HG02938 (cell line): Measurements from ENCODE around the gene GCK.

Experiments
- ATAC-seq: cut with Tn5 transposase; IDR thresholded peaks from one replicate; pipeline ENCODE4 v1.9.1; 2021; ENCODE audit warnings: mild to moderate bottlenecking, moderate library complexity; ENCODE audit not compliant: unreplicated experiment

Gene GCK

GRCh38 chr7:44108768-44109750 is 80.2 kb downstream of the GCK start:
- ATAC-seq = no peak

DNA sequence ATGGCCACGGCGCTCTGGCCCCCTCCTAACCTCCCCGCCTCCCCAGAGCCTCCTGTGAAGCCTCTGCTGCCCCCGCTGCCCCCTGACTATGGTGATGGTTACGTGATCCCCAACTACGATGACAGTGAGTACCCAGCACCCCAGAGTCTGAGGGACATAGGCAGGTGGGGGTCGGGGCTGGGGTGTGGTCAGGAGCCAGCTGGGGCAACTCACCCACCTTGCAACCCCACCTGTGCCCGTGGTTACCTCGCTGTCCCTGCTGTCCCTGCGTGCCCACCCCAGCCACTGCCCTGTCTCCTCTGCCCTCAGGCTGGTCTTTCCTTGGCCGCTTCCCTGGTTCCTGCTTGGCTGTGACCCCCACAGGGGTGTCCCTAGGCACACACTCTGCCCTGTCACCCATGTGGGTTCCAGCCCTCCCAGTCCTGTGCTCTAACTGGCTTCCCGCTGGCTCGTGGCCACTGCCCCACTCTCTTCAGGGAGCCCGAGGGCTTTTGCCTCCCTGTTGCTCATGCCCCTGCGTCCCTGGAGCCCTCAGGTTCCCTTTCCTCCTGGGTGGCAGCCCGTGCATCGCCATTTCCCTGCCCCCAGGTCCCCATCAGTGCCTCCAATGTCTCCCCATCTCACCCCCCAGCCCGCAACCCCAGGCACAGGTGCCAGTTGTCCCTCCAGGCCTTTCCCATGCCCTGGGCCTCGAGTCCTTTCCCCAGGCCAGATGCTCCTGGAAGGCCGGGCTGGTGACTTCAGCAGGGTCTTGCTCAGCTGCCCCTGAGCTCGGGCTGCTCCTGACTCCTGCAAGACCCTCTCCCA is 81.1 kb downstream of the GCK start:
- no peak for ATAC-seq

DNA sequence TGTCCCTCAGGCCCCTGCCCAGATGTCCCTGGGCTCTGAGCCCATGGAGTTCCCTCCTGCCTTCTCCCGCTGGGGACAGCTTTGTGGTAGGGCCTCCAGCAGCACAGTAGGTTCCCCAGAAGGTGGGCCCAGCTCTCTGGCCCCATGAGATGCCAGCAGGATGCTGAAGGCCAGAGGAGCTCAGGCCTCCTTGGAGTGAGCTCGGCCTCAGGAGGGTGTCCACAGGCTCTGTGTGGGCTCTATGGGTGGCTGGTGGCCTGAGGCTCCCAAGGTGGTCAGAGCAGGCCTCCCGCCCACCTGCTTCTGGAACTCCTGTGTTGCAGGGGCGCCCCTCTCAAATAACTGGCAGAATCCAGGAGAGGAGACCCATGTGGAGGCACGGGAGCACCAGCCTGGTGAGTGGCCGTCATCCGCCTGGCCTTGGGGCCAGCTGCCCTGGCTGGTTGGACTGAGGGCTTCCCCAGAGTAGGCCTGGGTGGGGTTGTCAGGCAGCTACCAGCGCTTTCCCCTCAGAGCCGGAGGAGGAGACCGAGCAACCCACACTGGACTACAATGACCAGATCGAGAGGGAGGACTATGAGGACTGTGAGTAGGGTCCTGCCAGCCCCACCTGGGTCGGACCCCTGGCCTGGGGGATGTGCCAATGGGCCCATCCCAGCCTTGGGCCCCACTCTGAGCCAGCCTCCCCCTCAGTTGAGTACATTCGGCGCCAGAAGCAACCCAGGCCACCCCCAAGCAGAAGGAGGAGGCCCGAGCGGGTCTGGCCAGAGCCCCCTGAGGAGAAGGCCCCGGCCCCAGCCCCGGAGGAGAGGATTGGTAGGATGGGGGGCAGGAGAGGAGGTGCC is 81.9 kb downstream of the GCK start:
- ATAC-seq = no peak

GRCh38 chr7:44106311-44107065 is 82.8 kb downstream of the GCK start:
- ATAC-seq = no peak

GRCh38 chr7:44105832-44106231 is 83.4 kb downstream of the GCK start:
- ATAC-seq = no peak

DNA sequence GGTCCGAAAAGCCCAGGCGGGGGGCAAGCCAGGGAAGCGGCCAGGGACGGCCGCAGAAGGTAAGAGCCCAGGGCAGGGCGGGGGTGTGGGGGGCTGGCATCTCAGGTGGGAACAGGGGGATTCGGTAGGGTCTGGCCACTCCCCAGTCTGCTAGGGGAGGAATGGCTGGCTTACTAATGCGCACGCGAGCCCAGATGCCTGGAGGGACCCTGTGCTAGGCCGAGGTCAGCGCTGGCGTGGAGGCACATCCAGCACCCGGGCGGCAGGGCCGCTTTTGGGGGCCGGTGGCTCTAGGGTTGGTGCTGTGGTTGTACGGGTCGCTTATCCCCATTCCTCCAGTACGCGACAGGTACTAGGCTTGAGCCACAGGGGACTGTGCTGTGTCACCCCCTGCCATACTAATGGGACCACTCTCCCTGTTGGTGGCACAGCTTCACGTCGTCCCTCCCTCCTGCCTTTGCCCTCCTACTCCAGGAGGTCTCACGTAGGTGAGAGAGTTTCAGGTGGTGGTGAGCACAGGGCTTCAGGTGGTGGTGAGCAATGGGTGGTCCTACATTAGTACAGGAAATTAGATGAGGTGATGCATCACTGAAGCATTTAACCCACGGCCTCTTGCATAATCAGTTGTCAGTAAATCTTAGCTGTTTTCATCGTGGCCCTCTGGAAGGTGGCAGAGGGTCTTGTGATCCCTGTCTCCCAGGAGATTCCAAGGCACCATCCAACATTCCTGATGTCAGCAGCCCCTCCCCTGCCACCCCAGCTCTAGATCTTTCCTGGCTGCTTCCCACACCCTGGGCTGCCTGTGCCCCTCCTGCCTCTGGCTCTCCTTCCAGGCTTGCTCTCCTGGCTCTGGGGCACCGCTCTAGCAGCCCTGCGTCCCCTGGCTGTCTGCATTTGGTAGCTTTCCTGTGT is 84.1 kb downstream of the GCK start:
- no peak for ATAC-seq

GRCh38 chr7:44103923-44104859 is 85.0 kb downstream of the GCK start, which contains the start of gene AEBP1:
Gene AEBP1 (plus strand): TSS chr7:44104345. CDS start chr7:44104666, 321 bp downstream.
- no peak for ATAC-seq

- no peak for ATAC-seq
Observed at GRCh38 chr7:44103566-44103922, 85.7 kb downstream of the GCK start.

DNA sequence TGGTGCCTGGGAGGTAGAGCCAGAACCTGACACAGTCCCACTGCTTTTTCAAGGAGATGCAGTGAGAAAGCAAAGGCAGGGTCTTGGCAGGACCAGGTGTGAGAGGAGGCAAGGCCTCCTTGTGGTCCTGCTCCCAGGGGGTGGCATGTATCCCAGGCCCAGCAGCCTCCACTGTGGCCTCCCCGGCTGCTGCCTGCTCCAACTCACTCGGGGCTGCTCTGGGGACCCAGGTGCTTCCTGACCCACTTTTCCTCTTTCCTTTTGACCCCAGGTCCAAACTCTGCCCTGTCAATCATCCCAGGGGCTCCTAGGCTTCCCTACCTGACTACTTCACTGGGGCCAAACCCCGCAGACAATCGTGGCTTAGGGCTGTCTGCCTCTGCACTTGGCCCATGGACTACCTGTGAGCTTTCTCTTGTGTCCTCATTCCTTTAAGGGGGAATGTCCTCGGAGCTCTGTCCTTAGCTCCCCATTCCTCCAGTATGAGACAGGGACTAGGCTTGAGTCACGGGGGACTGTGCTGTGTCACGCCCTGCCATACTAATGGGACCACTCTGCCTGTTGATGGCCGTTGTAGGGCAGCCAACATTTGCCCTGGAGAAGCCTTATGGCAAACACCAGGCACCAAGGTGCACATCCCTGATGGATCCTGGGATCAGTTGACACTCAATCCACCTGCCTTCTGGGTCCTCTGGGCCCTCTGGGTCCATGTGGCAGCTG is 86.2 kb downstream of the GCK start:
- no peak for ATAC-seq

DNA sequence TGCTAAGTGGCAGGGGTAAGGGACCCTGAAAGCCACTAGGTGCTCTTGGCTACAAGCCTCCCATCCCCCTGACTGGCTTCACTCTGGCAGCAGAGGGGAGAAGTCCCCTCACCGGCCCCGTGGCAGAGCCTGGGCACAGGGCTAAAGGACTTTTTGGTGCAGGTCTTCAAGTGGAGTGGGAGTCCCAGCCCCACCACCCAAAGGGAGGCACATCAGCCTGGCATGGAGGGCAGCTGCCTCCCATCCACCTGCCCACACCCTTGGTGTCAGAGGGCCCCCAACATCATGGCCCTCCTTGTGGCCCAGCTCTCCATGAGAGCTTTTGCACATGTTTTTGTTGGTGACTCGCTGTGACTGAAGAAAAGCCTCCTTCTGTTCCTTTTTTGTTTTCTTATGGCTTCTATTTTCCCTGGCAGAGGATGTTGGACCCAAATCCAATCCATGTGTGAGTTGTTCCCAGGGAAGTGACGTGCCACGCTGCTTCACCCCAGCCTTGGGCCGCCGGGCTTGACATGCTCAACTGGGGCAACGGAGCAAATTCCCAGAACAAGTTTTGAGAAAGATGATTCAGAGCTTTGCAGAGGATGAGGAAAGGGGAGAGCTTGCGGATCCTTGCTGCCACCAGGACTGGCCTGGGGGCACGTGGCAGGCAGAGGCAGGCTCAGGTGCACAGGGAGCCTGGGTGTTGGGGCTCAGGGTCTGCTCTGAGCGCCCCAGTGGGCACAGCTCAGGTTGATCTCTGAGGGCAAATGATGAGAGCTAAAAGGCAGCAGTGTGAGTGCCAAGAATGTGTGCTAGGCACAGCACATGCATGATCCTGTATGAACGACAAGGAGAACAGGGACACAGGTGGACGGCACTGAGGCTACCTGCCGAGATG is 87.0 kb downstream of the GCK start:
- ATAC-seq = no peak

DNA sequence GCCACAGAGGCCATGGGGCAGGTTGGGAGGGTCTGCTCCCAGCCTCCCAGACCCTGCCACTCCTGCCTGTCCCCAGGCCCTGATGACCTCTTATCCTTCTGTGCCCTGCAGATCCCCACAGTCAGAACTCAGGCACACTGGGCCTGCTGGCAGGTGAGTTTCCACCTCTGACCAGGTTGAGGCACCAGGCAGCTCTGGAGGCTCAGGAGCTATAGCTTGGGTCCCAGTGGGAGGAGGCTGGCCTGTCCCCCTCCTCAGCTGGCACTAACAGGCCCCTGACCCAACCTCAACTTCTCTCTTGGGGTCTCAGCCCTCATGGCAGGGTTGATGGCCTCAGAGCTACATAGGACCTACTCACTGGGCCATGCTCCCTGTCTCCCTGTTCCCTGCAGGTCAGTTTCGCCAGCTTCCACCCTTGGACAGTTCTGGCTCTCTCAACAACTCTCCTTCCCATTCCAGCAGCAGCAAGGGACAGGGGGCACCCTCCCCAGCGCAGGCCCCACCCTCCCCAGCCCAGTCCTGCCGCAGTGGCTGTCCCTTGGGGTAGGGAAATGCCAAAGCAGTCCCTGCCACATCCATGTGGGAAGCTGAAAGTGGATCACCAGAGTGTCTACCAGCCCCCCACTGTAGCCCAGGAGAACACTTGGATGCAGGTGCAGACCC is 87.8 kb downstream of the GCK start:
- no peak for ATAC-seq

DNA sequence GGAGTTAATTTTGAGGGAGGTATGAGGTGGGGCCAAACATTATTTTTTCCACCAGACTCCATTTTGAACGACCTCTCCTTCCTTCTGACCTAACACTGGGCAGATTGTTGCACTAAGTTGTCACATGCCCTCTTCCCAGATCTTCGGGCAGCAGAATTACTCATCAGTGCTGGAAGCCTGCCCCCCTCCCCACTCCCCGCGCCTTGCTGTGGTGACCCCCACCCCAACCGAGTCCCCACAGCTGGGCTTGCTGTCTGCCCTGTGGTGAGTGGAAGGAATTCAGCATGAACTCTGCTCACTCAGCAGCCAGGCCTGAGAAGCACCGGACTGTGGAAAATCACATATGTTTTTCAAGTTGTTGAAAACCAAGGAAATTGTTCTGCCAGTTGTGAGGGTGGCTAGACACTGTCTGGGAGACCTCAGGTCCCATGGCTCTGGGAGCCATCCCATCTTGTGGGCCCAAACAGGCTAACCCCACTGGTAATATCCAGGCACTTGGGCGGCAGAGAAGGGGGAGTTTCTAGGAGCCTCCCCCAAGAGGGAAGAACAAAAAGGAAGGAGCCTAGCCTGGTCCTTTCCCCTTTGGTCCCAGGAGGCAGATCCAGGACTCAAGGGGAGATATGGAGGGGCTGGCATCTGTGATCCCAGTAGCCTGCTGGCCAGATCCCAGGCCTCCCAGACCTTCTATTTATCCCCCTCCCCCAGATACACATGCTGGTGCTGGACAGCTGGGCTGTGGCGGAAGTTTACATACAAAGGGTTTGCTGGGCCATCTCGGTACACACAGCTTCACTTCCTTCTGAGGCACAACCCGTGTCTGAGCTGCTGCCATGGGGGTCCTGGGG is 88.6 kb downstream of the GCK start:
- no peak for ATAC-seq

GRCh38 chr7:44099669-44100068 is 89.6 kb downstream of the GCK start:
- no peak for ATAC-seq

GRCh38 chr7:44098092-44099068 is 90.9 kb downstream of the GCK start:
- ATAC-seq = no peak
